DOHH2 (cell line): Measurements from ENCODE around the gene CALCA.
A peak's percentile ranks its signal among the peaks of the same experiment; 100 is the strongest.

Experiments
- H3F3A ChIP-seq: fragments of 200-600 bp; sonication (generic), shearing (Covaris generic); 2 replicates; pipeline ENCODE4 v1.6.0; 2016; ENCODE audit warnings: antibody characterized with exemption, mild to moderate bottlenecking; ENCODE audit not compliant: control insufficient read depth, insufficient read depth
- H3K27ac ChIP-seq: fragments of 200-600 bp; sonication (generic); 2 replicates; pipeline ENCODE4 v1.5.1; 2014; ENCODE audit warnings: low read depth, mild to moderate bottlenecking, low read length, moderate library complexity
- H3K27me3 ChIP-seq: fragments of 200-600 bp; sonication (generic); 2 replicates; pipeline ENCODE4 v1.6.1; 2014; ENCODE audit warnings: mild to moderate bottlenecking, low read length, mixed read lengths; ENCODE audit not compliant: control insufficient read depth
- H3K36me3 ChIP-seq: fragments of 200-600 bp; sonication (generic); 2 replicates; pipeline ENCODE4 v1.6.1; 2014; ENCODE audit warnings: mild to moderate bottlenecking, low read length, moderate library complexity, mixed read lengths; ENCODE audit not compliant: control insufficient read depth
- H3K4me1 ChIP-seq: fragments of 200-600 bp; sonication (generic); 2 replicates; pipeline ENCODE4 v1.6.1; 2014; ENCODE audit warnings: mild to moderate bottlenecking, low read length, mixed read lengths; ENCODE audit not compliant: control insufficient read depth
- H3K4me2 ChIP-seq: fragments of 200-600 bp; sonication (generic); 2 replicates; pipeline ENCODE4 v1.6.0; 2014; ENCODE audit warnings: mild to moderate bottlenecking, low read length, moderate library complexity
- H3K4me3 ChIP-seq: fragments of 200-600 bp; sonication (generic); 2 replicates; pipeline ENCODE4 v1.5.1; 2014; ENCODE audit warnings: mild to moderate bottlenecking, low read length, mixed read lengths
- H3K79me2 ChIP-seq: fragments of 200-600 bp; sonication (generic); 2 replicates; pipeline ENCODE4 v1.6.1; 2014; ENCODE audit warnings: mild to moderate bottlenecking, low read length, mixed read lengths; ENCODE audit not compliant: control insufficient read depth
- H3K9me2 ChIP-seq: fragments of 200-600 bp; sonication (generic); replicated peaks from 2 replicates; pipeline ENCODE4 v1.6.1; 2014; ENCODE audit warnings: mild to moderate bottlenecking, low read length, mixed read lengths; ENCODE audit not compliant: control insufficient read depth
- H3K9me3 ChIP-seq: fragments of 200-600 bp; sonication (generic); 2 replicates; pipeline ENCODE4 v1.6.1; 2014; ENCODE audit warnings: antibody characterized with exemption, low read length, mixed read lengths; ENCODE audit not compliant: control insufficient read depth, insufficient read depth
- H4K20me1 ChIP-seq: fragments of 200-600 bp; sonication (generic); 2 replicates; pipeline ENCODE4 v1.6.0; 2014; ENCODE audit warnings: low read depth, mild to moderate bottlenecking, antibody characterized with exemption, low read length, moderate library complexity; ENCODE audit not compliant: control insufficient read depth, insufficient read depth
- EZH2phosphoT487 ChIP-seq: fragments of 200-600 bp; sonication (generic); IDR thresholded peaks from 2 replicates; pipeline ENCODE4 v1.6.1; 2017; ENCODE audit warnings: borderline replicate concordance, mild to moderate bottlenecking, antibody characterized with exemption, low read length, moderate library complexity, mixed read lengths
- TF ChIP-seq, protein P1 (sequence below): fragments of 200-600 bp; sonication (generic); IDR thresholded peaks from one replicate; pipeline ENCODE4 v1.5.1; 2014; ENCODE audit warnings: antibody characterized with exemption, mild to moderate bottlenecking, low read depth, low read length; ENCODE audit not compliant: poor library complexity, severe bottlenecking

The CALCA gene

DNA sequence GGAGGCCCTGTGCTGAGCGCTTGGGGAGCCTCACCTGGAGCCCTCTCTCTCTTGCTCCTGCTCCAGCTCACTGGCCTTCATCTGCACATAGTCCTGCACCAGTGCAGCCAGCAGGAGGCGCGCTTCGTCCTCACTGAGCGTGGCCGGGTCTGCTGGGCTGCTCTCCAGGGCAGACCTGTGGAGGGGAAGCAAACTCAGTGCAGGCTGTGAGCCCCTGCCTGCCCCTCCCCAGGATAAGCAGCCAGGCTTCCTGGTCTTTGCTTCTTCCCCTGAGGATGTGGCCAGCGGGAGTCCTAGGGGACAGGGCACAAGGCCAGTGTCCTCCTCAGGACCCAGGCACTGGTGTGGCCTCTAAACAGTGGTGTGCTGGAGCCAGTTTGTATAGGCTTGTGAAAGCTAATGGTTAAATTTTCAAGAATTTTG is 2.2 kb downstream of the CALCA start:
- no peak overlapping the region for H3K4me3 ChIP-seq
- no peak overlapping the region for H3K4me2 ChIP-seq
- H3K9me2 ChIP-seq, result no peaks in the 10 kb centered on the region
- no peaks in the 10 kb centered on the region for H3K9me3 ChIP-seq
- TF ChIP-seq, protein P1, sequence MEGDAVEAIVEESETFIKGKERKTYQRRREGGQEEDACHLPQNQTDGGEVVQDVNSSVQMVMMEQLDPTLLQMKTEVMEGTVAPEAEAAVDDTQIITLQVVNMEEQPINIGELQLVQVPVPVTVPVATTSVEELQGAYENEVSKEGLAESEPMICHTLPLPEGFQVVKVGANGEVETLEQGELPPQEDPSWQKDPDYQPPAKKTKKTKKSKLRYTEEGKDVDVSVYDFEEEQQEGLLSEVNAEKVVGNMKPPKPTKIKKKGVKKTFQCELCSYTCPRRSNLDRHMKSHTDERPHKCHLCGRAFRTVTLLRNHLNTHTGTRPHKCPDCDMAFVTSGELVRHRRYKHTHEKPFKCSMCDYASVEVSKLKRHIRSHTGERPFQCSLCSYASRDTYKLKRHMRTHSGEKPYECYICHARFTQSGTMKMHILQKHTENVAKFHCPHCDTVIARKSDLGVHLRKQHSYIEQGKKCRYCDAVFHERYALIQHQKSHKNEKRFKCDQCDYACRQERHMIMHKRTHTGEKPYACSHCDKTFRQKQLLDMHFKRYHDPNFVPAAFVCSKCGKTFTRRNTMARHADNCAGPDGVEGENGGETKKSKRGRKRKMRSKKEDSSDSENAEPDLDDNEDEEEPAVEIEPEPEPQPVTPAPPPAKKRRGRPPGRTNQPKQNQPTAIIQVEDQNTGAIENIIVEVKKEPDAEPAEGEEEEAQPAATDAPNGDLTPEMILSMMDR, result peak; percentile 77
- TF ChIP-seq EZH2phosphoT487, result no peak
- H3K4me1 ChIP-seq, result no peaks in the 10 kb centered on the region
- H4K20me1 ChIP-seq, result no peaks in the 10 kb centered on the region
- no peak overlapping the region for H3K27ac ChIP-seq
- no peaks in the 10 kb centered on the region for H3F3A ChIP-seq
- H3K79me2 ChIP-seq, result no peaks in the 10 kb centered on the region
- peaks cover 11% of the 10 kb centered on the region for H3K27me3 ChIP-seq
- no peaks in the 10 kb centered on the region for H3K36me3 ChIP-seq

DNA sequence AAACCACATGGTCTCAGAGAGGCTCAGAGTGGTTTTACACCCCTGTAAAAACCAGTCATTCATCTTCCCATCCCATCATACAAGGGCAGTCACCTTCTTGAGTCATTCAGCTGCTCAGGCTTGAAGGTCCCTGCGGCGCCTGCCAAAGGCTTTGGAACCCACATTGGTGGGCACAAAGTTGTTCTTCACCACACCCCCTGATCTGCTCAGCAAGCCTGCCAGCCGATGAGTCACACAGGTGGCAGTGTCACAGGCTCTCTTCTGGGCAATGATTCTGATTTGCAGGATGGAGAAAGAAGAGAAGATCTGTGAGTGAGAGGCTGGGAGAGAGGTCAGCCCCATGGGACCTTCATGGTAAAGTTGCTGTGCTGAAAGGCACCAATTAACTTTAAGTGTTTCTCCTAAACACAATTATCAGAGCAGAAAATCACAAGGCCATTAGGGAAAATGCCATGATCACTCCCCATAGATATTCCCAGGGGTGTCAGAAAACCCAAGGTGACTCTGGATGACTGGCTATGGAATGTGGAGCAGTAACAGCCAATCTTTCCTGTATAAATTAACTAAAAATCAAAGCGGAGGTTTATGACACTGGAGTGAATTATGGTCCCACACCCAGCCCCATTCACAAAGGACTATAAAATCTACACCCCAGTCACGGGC is 4.4 kb downstream of the CALCA start:
- Histone ChIP-seq H3K79me2 (no peaks in the 10 kb centered on the region), H4K20me1 (no peaks in the 10 kb centered on the region), H3K4me1 (no peaks in the 10 kb centered on the region)

DNA sequence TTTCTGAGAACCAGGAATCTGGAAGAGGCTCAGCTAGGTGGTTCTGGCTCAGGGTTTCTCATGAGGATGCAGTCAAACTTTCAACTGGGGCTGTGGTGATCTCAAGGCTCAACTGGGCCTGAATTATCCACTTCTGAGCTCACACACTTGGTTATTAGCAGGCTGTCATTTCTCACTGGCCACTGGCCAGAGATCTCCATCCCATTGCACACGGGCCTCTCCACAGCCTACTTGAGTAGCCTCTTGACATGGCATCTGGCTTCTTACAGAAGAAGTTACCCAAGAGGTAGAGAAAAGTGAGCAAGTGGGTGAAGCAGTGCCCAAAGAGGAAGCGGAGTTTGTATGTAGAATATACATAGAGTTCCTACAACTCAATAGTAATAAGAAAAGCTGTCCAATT is 16.0 kb downstream of the CALCA start:
- no peaks in the 10 kb centered on the region for H4K20me1 ChIP-seq
- H3K4me2 ChIP-seq, result no peak overlapping the region
- H3F3A ChIP-seq, result no peaks in the 10 kb centered on the region
- no peak overlapping the region for H3K4me3 ChIP-seq
- no peaks in the 10 kb centered on the region for H3K9me3 ChIP-seq
- no peaks in the 10 kb centered on the region for H3K4me1 ChIP-seq
- TF ChIP-seq, protein P1, result no peak
- no peak for TF ChIP-seq EZH2phosphoT487
- H3K27me3 ChIP-seq, result no peaks in the 10 kb centered on the region; the same call in 1 of the 2 replicates
- H3K27ac ChIP-seq, result no peak overlapping the region
- H3K36me3 ChIP-seq, result no peaks in the 10 kb centered on the region
- H3K9me2 ChIP-seq, result no peaks in the 10 kb centered on the region; the same call in 1 of the 2 replicates
- no peaks in the 10 kb centered on the region for H3K79me2 ChIP-seq

More for the DNA sequence above, 4.4 kb downstream of the CALCA start:
- Histone ChIP-seq H3K27me3 (0 out of 2 replicates have a peak, but pooled peaks cover 3% of the 10 kb centered on the region), H3K9me2 (no peaks in the 10 kb centered on the region), H3K4me2 (no peak overlapping the region), H3K9me3 (no peaks in the 10 kb centered on the region), H3K36me3 (no peaks in the 10 kb centered on the region), H3K4me3 (no peak overlapping the region), H3F3A (no peaks in the 10 kb centered on the region), H3K27ac (no peak overlapping the region)
- TF ChIP-seq, protein P1, result no peak
- TF ChIP-seq EZH2phosphoT487, result no peak
